Osteocyte (in vitro differentiated cells): ENCODE measurements around the gene SESTD1. TPM values are rescaled to one million over a fixed set of nuclear protein-coding genes. Genes with fewer than 3 reads are reported as not detected.
"Not testable (repeated sequence)": the region's sequence is repeated elsewhere in the genome, so short reads cannot be mapped to it uniquely, and the experiment has no call there.

ENCODE experiments used
- DNase-seq: peaks from one replicate; pipeline ENCODE4 v3.0.0; 2021; ENCODE audit warnings: mixed read lengths; ENCODE audit not compliant: unreplicated experiment; ENCODE audit errors: extremely low spot score
- H3K27ac Mint-ChIP-seq: one replicate; pipeline ENCODE4 v1.8.0; 2021; ENCODE audit warnings: mild to moderate bottlenecking, mixed read lengths; ENCODE audit not compliant: unreplicated experiment
- H3K27me3 Mint-ChIP-seq: one replicate; pipeline ENCODE4 v1.8.0; 2021; ENCODE audit warnings: mixed read lengths; ENCODE audit not compliant: unreplicated experiment
- H3K36me3 Mint-ChIP-seq: one replicate; pipeline ENCODE4 v1.8.0; 2021; ENCODE audit warnings: mixed read lengths; ENCODE audit not compliant: unreplicated experiment
- H3K4me1 Mint-ChIP-seq: one replicate; pipeline ENCODE4 v1.8.0; 2021; ENCODE audit warnings: mixed read lengths; ENCODE audit not compliant: unreplicated experiment
- H3K4me3 Mint-ChIP-seq: one replicate; pipeline ENCODE4 v1.8.0; 2021; ENCODE audit warnings: mild to moderate bottlenecking, moderate library complexity, mixed read lengths; ENCODE audit not compliant: unreplicated experiment
- H3K9me3 Mint-ChIP-seq: one replicate; pipeline ENCODE4 v1.8.0; 2021; ENCODE audit warnings: mixed read lengths; ENCODE audit not compliant: unreplicated experiment
- total RNA-seq: library from RNA; stranded (reverse); gene quantifications from 2 replicates; pipeline ENCODE4 v1.2.1, GENCODE V29; 2021
- TF ChIP-seq, protein P1 (sequence below): fragments of 200-600 bp; sonication (generic); IDR thresholded peaks from 2 replicates; pipeline ENCODE4 v1.5.0; 2021; ENCODE audit warnings: antibody characterized with exemption, mild to moderate bottlenecking, moderate library complexity

SESTD1 gene
- total RNA-seq, 1 donor from 2014 or later = 99.1 TPM

DNA sequence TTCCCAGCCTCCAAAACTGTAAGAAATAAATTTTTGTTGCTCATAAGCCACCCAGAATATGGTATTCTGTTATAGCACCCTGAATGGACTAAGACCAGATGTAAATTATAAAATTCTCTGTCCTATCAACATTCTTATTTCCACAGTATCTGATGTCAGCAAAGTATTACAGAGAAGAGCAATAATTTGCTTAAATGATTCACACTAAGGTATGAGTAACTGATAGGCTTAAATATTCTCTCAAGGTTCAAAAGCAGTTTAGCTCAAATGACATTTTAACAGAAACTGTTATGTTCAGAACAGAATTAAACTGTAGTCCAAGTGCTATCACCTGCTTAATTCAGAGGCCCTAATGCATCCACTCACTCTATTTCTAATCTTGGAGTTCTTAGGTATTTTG lies 12.8 kb downstream of the SESTD1 start:
- Mint-ChIP-seq H3K4me1 (peaks cover 26% of the 10 kb centered on the region), H3K36me3 (peaks cover 16% of the 10 kb centered on the region), H3K4me3 (no peak overlapping the region), H3K27me3 (no peaks in the 10 kb centered on the region), H3K27ac (no peak overlapping the region), H3K9me3 (peaks cover 19% of the 10 kb centered on the region)
- no peak for DNase-seq
- TF ChIP-seq, protein P1, sequence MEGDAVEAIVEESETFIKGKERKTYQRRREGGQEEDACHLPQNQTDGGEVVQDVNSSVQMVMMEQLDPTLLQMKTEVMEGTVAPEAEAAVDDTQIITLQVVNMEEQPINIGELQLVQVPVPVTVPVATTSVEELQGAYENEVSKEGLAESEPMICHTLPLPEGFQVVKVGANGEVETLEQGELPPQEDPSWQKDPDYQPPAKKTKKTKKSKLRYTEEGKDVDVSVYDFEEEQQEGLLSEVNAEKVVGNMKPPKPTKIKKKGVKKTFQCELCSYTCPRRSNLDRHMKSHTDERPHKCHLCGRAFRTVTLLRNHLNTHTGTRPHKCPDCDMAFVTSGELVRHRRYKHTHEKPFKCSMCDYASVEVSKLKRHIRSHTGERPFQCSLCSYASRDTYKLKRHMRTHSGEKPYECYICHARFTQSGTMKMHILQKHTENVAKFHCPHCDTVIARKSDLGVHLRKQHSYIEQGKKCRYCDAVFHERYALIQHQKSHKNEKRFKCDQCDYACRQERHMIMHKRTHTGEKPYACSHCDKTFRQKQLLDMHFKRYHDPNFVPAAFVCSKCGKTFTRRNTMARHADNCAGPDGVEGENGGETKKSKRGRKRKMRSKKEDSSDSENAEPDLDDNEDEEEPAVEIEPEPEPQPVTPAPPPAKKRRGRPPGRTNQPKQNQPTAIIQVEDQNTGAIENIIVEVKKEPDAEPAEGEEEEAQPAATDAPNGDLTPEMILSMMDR = no peak

DNA sequence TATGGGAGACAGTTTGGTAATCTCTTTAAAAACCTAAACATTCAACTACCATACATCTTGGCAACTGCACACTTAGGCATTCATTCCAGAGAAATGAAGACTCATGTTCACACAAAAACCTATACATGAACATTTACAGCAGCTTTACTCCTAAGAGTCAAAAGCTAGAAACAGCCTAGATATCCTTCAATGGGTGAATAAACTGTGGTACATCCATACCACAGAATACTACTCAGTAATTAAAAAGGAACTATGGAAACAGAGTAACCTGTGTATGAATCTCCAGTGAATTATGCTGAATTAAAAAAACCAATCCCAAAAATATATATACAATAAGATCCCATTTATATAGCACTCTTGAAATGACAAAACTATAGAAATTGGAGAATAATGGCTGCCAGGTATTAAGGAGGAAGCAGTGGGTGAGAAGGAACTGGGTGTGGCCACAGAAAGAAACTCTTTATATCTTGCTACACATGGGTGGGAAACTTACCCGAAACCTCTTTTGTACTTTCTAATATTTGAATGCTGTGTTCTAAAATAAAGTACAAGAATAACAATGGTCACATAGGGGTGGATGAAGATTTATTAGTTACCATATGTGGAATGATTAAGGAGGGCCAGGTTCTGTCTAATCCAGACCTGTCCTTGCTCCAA lies 13.7 kb downstream of the SESTD1 start:
- no peak for DNase-seq
- Mint-ChIP-seq H3K27ac (no peak overlapping the region), H3K4me1 (peaks cover 26% of the 10 kb centered on the region), H3K9me3 (peaks cover 21% of the 10 kb centered on the region), H3K4me3 (no peak overlapping the region), H3K27me3 (no peaks in the 10 kb centered on the region), H3K36me3 (peaks cover 13% of the 10 kb centered on the region)
- TF ChIP-seq, protein P1 = no peak

DNA sequence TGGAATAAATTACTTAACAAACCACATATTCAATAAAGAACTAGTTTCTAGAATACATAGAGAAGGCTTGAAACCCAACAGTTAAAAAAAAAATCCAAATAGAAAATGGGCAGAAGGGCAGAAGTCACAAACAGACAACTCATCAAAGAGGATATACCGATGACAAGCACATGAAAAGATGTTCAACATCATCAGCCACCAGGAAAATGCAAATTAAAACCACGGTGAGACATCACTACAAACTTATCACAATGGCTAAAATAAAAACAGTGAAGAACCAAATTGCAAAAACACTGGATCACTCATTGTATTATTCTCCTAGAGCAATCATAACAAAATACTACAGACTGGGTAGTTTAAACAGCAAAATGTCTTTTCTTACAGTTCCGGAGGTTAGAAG lies 14.5 kb downstream of the SESTD1 start:
- H3K36me3 Mint-ChIP-seq = peaks cover 11% of the 10 kb centered on the region
- H3K9me3 Mint-ChIP-seq = peaks cover 18% of the 10 kb centered on the region
- H3K27me3 Mint-ChIP-seq = no peaks in the 10 kb centered on the region
- H3K4me1 Mint-ChIP-seq = peaks cover 23% of the 10 kb centered on the region
- DNase-seq = no peak
- H3K27ac Mint-ChIP-seq = no peak overlapping the region
- TF ChIP-seq, protein P1 = no peak
- H3K4me3 Mint-ChIP-seq = no peak overlapping the region

DNA sequence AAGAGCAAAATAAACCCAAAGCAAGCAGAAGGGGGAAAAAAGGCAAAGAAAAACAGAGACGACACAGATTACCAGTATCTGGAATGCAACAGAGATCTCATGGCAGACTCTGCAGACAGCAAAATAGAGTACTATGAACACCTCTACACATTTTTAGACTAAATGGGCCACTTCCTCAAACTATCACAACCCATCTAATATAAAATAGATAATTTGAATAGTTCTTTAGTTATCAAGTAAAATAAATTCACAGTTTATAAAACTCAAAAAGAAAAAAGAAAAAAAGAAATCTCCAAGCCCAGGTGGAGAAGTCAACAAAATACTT lies 16.6 kb downstream of the SESTD1 start:
- Mint-ChIP-seq H3K4me3 (no peak overlapping the region), H3K27me3 (no peaks in the 10 kb centered on the region), H3K36me3 (peaks cover 11% of the 10 kb centered on the region), H3K9me3 (peaks cover 18% of the 10 kb centered on the region), H3K27ac (no peak overlapping the region), H3K4me1 (peaks cover 25% of the 10 kb centered on the region)
- no peak for DNase-seq
- TF ChIP-seq, protein P1 = no peak

DNA sequence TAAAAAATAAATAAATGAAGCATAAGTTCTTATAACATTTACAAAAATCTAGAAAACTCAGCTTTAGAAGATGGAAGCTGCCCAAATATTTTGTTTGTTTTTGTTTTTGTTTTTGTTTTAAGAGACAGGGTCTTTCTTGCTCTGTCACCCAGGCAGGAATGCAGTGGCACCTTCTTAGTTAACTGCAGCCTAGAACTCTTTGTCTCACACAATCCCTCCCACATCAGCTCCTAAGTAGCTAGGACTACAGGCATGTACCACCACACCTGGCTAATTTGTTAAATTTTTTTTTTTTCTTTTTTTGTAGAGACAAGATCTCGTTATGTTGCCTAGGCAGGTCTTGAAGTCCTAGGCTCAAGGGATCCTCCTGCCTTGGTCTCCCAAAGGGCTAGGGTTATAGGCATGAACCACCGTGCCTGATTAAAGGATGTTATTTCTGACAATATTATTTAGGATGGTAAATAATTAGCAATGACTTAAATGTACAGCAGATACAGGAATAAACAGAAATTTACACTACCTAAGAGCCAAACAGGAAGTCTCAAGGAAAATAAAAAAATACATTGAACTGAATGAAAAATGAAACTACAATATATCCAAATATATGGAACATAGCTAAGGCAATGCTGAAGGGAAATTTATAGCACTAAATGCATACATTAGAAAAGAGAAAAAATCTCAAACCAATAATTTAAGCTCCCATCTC lies 17.2 kb downstream of the SESTD1 start:
- H3K27me3 Mint-ChIP-seq = no peaks in the 10 kb centered on the region
- peaks cover 18% of the 10 kb centered on the region for H3K9me3 Mint-ChIP-seq
- H3K36me3 Mint-ChIP-seq = peaks cover 11% of the 10 kb centered on the region
- peaks cover 20% of the 10 kb centered on the region for H3K4me1 Mint-ChIP-seq
- no peak overlapping the region for H3K4me3 Mint-ChIP-seq
- no peak for DNase-seq
- TF ChIP-seq, protein P1 = no peak
- no peak overlapping the region for H3K27ac Mint-ChIP-seq

DNA sequence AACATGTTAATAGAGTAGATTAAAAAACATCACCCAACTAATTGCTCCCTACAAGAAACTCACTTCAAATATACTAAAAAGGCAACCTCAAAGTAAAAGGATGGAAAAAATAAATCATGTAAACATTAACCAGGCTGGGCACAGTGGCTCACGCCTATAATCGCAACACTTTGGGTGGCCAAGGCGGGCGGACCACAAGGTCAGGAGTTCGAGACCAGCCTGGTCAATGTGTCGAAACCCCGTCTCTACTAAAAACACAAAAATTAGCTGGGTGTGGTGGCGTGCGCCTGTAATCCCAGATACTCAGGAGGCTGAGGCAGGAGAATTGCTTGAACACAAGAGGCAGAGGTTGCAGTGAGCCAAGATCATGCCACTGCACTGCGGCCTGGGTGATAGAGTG lies 18.8 kb downstream of the SESTD1 start:
- Mint-ChIP-seq H3K36me3 (peaks cover 15% of the 10 kb centered on the region), H3K9me3 (peaks cover 22% of the 10 kb centered on the region), H3K4me1 (peaks cover 20% of the 10 kb centered on the region)
- not testable (repeated sequence) for H3K27me3 Mint-ChIP-seq, H3K4me3 Mint-ChIP-seq, DNase-seq, H3K27ac Mint-ChIP-seq
